Transverse colon (tissue), 4 donors: ENCODE measurements around the gene CCDC24. TPM values are rescaled to one million over a fixed set of nuclear protein-coding genes. Genes with fewer than 3 reads are reported as not detected.

Experiments
- DNase-seq: peaks from one replicate; pipeline ENCODE4 v3.0.0-alpha.2; 2019
- H3K27ac ChIP-seq, 4 donors: fragments of 200-600 bp; sonication (generic); 2 replicates each; pipeline ENCODE4 v1.5.1; 2016 to 2018; ENCODE audit warnings: inconsistent platforms in 4 of 4
- H3K27me3 ChIP-seq: fragments of 200-600 bp; sonication (generic); 2 replicates; pipeline ENCODE4 v1.5.1; 2017; ENCODE audit warnings: inconsistent platforms
- H3K36me3 ChIP-seq, 4 donors: fragments of 200-600 bp; sonication (generic); 2 replicates each; pipeline ENCODE4 v1.5.1; 2017 to 2019; ENCODE audit warnings: inconsistent platforms in 4 of 4
- H3K4me1 ChIP-seq, 4 donors: fragments of 200-600 bp; sonication (generic); 2 replicates each; pipeline ENCODE4 v1.5.1; 2017 to 2020; ENCODE audit warnings: inconsistent platforms in 4 of 4
- H3K4me3 ChIP-seq, 4 donors: fragments of 200-600 bp; sonication (generic); 1 replicate in 1 of 4; 2 replicates in 3 of 4; pipeline versions ENCODE4 v1.5.1 to v1.6.1; 2017 to 2019; ENCODE audit warnings: inconsistent platforms in 4 of 4
- H3K9me3 ChIP-seq, 2 donors: fragments of 200-600 bp; sonication (generic); 2 replicates each; pipeline ENCODE4 v1.5.1; 2017 to 2019; ENCODE audit warnings: inconsistent platforms in 2 of 2
- EP300 ChIP-seq: sonication (generic); formaldehyde crosslinking; IDR thresholded peaks from one replicate; pipeline ENCODE4 v1.6.1; 2017; ENCODE audit warnings: antibody characterized with exemption, low read depth
- POLR2A ChIP-seq: fragments of 450-650 bp; IDR thresholded peaks from one replicate; pipeline ENCODE4 v1.6.1; 2016; ENCODE audit warnings: antibody characterized with exemption, mild to moderate bottlenecking, moderate library complexity
- POLR2AphosphoS5 ChIP-seq, 3 donors: sonication (generic); formaldehyde crosslinking; IDR thresholded peaks; one replicate each; pipeline ENCODE4 v1.6.1; 2016; ENCODE audit warnings: antibody characterized with exemption in 3 of 3
- WGBS, 2 donors: methylation state at CpG; one replicate each; pipeline ENCODE4 v1.1.5; 2018; ENCODE audit warnings: low coverage in 1 of 2; 5-methylcytosine and 5-hydroxymethylcytosine counted together
- in situ Hi-C, 4 donors: fragments of 200-750 bp; cut with MboI; loops; one replicate each; pipeline versions ENCODE4 v1.15.0 to v1.15.1; 2017; ENCODE audit warnings: low sequenced_read_pairs in 3 of 4, low pct_ligation_motif_present in 1 of 4, low pct_unique_long_range_greater_than_20kb in 1 of 4
- intact Hi-C: fragments of 100-400 bp; cut with DNase I; formaldehyde crosslinking; loops from one replicate; pipeline ENCODE4 v1.15.1; 2023; ENCODE audit warnings: low total_unique reads
- total RNA-seq, 4 donors: library from RNA; depleted of rRNA; stranded (reverse); fragments of >200 nt; gene quantifications; one replicate each; pipeline ENCODE4 v1.1.0, GENCODE V29; 2016
- TF ChIP-seq, protein P1 (sequence below), 5 experiments: fragments of 200-600 bp in 3 of 5; fragments of 450-650 bp in 2 of 5; sonication (generic) in 3 of 5; IDR thresholded peaks; 1 replicate in 2 of 5; 2 replicates in 3 of 5; pipeline ENCODE4 v1.5.1; 2016 to 2017; ENCODE audit warnings: antibody characterized with exemption in 5 of 5, inconsistent platforms in 3 of 5, mild to moderate bottlenecking in 2 of 5, moderate library complexity in 1 of 5

Gene CCDC24
- total RNA-seq, 4 donors from 2014 or later: 13.8 to 22.0 (median 17.6) TPM

DNA sequence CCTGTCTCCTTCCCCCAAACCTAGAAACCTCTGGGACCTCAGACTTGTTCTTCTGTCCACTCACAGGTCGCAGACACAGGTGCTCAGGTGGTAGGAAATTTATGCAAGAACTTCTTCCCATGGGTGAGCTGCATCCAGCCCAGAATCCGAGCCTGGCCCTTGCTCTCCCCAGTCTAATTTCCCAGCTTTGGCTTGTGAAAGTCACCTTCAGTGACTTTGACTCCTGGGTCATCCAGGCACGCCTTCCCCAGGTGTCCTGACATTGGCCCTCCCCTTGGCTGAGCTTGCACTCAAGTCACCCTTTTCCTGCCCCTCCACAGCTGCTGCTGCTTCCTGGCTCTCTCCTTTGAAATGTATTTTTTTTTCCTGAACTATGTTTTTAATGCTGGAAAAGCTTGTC, 38.0 kb upstream of the CCDC24 start:
- H3K36me3 ChIP-seq: peaks cover 0 to 6% (median 0%) of the 10 kb centered on the region in 4 donors
- no peaks in the 10 kb centered on the region for H3K9me3 ChIP-seq
- H3K27me3 ChIP-seq: no peaks in the 10 kb centered on the region
- H3K27ac ChIP-seq: no peak overlapping the region
- 86 to 100% methylated on average over 2 to 3 of the region's 3 CpGs for WGBS, 2 donors
- in situ Hi-C loops (no loop called here), intact Hi-C loops (no loop called here)
- TF ChIP-seq, protein P1, sequence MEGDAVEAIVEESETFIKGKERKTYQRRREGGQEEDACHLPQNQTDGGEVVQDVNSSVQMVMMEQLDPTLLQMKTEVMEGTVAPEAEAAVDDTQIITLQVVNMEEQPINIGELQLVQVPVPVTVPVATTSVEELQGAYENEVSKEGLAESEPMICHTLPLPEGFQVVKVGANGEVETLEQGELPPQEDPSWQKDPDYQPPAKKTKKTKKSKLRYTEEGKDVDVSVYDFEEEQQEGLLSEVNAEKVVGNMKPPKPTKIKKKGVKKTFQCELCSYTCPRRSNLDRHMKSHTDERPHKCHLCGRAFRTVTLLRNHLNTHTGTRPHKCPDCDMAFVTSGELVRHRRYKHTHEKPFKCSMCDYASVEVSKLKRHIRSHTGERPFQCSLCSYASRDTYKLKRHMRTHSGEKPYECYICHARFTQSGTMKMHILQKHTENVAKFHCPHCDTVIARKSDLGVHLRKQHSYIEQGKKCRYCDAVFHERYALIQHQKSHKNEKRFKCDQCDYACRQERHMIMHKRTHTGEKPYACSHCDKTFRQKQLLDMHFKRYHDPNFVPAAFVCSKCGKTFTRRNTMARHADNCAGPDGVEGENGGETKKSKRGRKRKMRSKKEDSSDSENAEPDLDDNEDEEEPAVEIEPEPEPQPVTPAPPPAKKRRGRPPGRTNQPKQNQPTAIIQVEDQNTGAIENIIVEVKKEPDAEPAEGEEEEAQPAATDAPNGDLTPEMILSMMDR (IDR thresholded peaks at IDR 0.05): no peak
- TF ChIP-seq POLR2AphosphoS5 (IDR thresholded peaks at IDR 0.05) (no peak), EP300 (no peak), POLR2A (no peak)
- DNase-seq: no peak
- H3K4me3 ChIP-seq: no peak overlapping the region
- peaks cover 3 to 8% (median 3%) of the 10 kb centered on the region in 4 donors for H3K4me1 ChIP-seq

DNA sequence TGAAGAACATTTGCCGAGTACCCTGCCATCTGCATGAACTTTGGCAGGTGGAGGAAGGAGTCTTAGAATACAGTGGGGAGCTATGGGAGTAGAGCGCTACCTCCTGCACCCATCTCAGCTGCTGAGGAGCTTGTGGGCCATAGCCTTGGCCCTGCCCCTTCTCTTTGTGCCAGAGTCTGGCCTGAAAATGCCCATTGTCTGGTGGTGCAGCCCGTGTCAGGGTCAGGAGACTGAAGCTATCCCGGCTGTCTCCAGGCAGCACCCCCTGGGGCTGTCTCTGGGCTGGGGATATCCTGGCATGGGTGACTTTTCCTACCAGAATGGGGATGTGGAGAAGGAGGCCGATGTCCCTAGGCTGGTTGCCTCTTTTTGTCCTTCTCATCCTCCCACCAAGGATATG, 37.4 kb upstream of the CCDC24 start:
- Histone ChIP-seq H3K27ac (no peak overlapping the region), H3K27me3 (no peaks in the 10 kb centered on the region), H3K4me3 (no peak overlapping the region), H3K9me3 (no peaks in the 10 kb centered on the region), H3K4me1 (peaks cover 0 to 1% (median 0%) of the 10 kb centered on the region in 4 donors), H3K36me3 (peaks cover 0 to 8% (median 0%) of the 10 kb centered on the region in 4 donors)
- intact Hi-C loops: no loop called here
- DNase-seq: no peak
- TF ChIP-seq EP300: no peak
- TF ChIP-seq, protein P1 (IDR thresholded peaks at IDR 0.05): no peak
- no peak for TF ChIP-seq POLR2A
- no peak for TF ChIP-seq POLR2AphosphoS5 (IDR thresholded peaks at IDR 0.05)
- 90% methylated on average over 5 of the region's 5 CpGs; no CpG with 5 or more reads in 1 of the 2 donors for WGBS, 2 donors
- in situ Hi-C loops: no loop called here

DNA sequence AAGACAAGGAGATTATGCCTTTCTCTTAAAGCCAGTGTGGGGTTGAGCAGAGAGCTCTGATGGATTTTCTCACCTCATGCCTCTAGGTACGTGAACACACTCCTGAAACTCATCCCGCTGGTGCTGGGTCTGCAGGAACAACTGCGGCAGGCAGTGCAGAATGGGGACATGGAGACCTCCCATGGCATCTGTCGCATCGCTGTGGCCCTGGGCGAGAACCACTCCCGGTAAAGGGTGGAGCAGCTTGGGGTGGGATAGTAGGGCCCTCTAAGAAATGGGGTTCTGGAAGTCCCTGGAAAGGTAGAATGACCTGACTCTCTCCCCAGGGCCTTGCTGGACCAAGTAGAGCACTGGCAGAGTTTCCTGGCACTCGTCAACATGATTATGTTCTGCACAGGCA, 35.2 kb upstream of the CCDC24 start:
- DNase-seq: no peak
- Histone ChIP-seq H3K36me3 (peaks cover 0 to 14% (median 0%) of the 10 kb centered on the region in 4 donors), H3K9me3 (no peaks in the 10 kb centered on the region), H3K27ac (no peak overlapping the region), H3K27me3 (no peaks in the 10 kb centered on the region), H3K4me3 (no peak overlapping the region), H3K4me1 (no peaks in the 10 kb centered on the region)
- TF ChIP-seq EP300: no peak
- TF ChIP-seq POLR2AphosphoS5 (IDR thresholded peaks at IDR 0.05): no peak
- no peak for TF ChIP-seq POLR2A
- TF ChIP-seq, protein P1 (IDR thresholded peaks at IDR 0.05): no peak
- WGBS, 2 donors: 96% methylated on average over 8 of the region's 8 CpGs; no CpG with 5 or more reads in 1 of the 2 donors
- in situ Hi-C loops (no loop called here), intact Hi-C loops (no loop called here)

GRCh38 chr1:43957407-43958040, 33.9 kb upstream of the CCDC24 start:
- no peak overlapping the region for H3K4me3 ChIP-seq
- DNase-seq: no peak
- TF ChIP-seq, protein P1 (IDR thresholded peaks at IDR 0.05): no peak
- TF ChIP-seq EP300 (no peak), POLR2A (no peak), POLR2AphosphoS5 (IDR thresholded peaks at IDR 0.05) (no peak)
- no peaks in the 10 kb centered on the region for H3K27me3 ChIP-seq
- in situ Hi-C loops (no loop called here), intact Hi-C loops (no loop called here)
- no peaks in the 10 kb centered on the region for H3K4me1 ChIP-seq
- H3K36me3 ChIP-seq: peaks cover 0 to 14% (median 0%) of the 10 kb centered on the region in 4 donors
- no peaks in the 10 kb centered on the region for H3K9me3 ChIP-seq
- 88% methylated on average over 6 of the region's 7 CpGs; no CpG with 5 or more reads in 1 of the 2 donors for WGBS, 2 donors
- H3K27ac ChIP-seq: no peak overlapping the region
